Erythroblast (primary cell): ENCODE data around the gene DDX4.
A peak's percentile ranks its signal among the peaks of the same experiment; 100 is the strongest.
"Not testable (repeated sequence)": the region's sequence is repeated elsewhere in the genome, so short reads cannot be mapped to it uniquely, and the experiment has no call there.

Experiments used
- DNase-seq, 2 experiments: peaks; one replicate each; lab custom pipeline; 2025; lab: John Stamatoyannopoulos, UW
- GATA1 ChIP-seq: IDR thresholded peaks from 2 replicates; pipeline ENCODE4 v1.6.1; 2011; ENCODE audit warnings: low read depth, mild to moderate bottlenecking, control low read depth, low read length, moderate library complexity
- POLR2A ChIP-seq: IDR thresholded peaks from 2 replicates; pipeline ENCODE4 v1.6.1; 2011; ENCODE audit warnings: mild to moderate bottlenecking, low read length

Gene DDX4

DNA sequence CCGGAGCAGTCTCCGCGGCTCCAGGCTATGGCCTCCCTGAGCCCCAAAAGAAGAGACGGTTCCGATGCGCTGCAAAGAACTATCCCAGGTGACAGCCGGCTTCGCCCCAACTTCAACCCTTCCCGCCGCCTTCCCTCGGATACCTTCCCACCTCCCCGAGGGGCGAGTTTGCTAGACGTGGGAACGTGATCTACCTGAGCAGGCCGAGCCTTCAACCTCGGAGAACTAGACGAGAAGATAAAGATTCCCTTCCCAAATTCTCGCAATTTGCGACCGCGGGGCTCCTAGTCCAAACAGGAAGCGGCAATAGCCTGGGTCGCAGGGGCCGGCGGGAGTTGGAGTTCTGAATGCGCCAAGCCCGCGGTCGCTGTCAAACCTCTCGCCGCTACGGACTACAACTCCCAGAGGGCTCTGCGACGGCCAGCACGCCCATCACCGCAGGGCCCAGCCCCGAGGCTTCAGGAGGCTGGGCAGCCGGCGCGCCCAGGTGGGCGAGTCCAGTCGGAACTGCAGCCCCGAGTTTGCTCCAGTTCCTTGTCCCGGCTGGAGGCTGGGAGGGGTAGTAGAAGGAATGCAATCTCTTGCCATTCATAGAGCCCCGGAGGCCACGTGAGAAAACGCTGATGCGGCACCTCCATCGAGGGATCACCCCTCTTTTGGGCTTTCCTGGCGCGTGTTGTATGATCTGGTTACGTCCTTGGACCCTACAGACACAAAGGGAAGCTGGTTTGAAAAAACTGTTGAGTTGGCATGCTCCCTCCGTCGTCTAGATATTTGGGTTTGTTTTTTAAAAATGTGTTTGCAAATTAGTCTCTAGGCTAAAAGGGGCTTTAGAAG, 25.6 kb upstream of the DDX4 start, which contains the start of gene SLC38A9:
Gene SLC38A9 (minus strand): TSS at position 302 of the 837 bp plus-strand sequence. CDS start 14,366 bp downstream, outside the sequence.
- peak; percentile 93 to 96 for DNase-seq
- TF ChIP-seq GATA1: no peak
- TF ChIP-seq POLR2A: peak; percentile 42

GRCh38 chr5:55713871-55714270, 24.0 kb upstream of the DDX4 start:
- no peak for TF ChIP-seq POLR2A
- TF ChIP-seq GATA1: no peak
- no peak for DNase-seq

- TF ChIP-seq POLR2A (no peak), GATA1 (no peak)
- no peak for DNase-seq
Measured at GRCh38 chr5:55714339-55714738, 23.5 kb upstream of the DDX4 start.

DNA sequence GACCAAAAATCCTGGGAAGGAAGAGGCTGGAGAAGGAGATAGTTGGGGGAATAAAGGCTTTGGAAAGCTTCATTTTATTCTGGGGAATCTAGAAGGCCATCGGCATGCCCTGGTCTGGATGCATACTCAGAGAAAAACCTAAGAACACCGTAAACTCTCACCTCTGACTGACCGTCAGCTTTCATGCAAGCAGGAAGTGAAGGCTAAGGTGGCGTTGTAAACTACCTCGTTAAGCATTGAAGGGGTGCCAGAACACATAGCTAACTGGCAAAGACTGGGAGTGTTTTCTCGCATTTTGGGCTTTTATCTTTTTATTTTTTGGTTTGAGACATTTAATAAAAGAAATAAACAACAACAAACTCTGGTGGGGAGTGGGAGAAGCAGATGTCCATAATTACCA, 23.1 kb upstream of the DDX4 start:
- TF ChIP-seq POLR2A: no peak
- no peak for TF ChIP-seq GATA1
- DNase-seq: no peak

DNA sequence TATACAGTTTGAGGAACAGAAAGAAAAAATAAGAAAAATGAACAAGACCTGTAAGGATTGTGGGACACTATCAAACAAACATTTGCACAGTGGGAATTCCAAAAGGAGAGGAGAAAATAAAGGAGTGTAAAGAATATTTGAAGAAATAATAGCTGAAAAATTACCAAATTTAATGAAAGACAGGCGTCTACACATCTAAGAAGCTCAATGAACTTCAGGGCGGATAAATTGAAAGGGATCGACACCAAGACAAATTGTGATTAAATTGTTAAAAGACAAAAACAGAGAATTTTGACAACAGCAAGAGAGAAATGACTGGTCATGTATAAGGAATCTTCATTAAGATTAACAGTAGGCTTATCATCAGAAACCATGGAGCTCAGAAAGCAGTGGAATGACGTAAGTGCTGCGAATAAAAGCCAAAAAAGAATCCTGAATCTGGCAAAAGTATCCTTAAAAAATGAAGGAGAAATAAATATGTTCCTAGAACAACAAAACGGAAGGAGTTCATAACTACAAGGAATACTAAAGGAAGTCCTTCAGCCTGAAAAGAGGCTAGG, 22.3 kb upstream of the DDX4 start:
- DNase-seq: no peak
- no peak for TF ChIP-seq POLR2A
- TF ChIP-seq GATA1: no peak

DNA sequence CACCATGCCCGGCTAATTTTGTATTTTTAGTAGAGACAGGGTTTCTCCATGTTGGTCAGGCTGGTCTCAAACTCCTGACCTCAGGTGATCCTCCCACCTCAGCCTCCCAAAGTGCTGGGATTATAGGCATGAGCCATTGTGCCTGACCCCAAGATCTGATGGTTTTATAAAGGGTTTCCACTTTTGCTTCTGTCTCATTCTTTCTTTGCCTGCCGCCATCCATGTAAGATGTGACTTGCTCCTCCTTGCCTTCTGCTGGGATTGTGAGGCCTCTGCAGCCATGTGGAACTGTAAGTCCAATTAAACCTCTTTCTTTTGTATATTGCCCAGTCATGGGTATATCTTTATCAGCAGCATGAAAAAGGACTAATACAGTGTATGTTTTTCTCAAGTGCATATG, 18.8 kb upstream of the DDX4 start:
- DNase-seq: not testable (repeated sequence)

DNA sequence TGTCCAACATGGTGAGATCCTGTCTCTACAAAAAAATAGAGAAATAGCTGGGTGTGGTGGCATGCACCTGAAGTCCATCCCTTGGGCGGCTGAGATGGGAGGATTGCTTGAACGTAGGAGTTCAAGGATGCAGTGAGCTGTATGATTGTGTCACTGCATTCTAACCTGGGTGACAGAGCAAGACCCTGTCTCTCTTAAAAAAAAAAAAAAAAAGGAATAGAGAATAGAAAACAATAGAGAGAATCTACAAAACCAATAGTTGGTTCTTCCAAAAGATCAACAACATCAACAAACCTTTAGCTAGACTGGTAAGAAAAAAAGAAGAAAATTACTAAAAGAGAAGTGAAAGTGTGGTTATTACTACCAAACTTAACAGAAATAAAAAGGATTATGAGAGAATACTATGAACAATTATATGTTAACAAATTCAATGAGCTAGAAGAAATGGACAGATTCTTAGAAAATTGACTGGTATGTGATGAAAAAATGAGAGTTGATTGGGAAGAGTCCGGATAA, 17.6 kb upstream of the DDX4 start:
- no peak for DNase-seq
- TF ChIP-seq POLR2A: no peak

- no peak for DNase-seq
Measured at GRCh38 chr5:55724281-55724680, 13.6 kb upstream of the DDX4 start.

DNA sequence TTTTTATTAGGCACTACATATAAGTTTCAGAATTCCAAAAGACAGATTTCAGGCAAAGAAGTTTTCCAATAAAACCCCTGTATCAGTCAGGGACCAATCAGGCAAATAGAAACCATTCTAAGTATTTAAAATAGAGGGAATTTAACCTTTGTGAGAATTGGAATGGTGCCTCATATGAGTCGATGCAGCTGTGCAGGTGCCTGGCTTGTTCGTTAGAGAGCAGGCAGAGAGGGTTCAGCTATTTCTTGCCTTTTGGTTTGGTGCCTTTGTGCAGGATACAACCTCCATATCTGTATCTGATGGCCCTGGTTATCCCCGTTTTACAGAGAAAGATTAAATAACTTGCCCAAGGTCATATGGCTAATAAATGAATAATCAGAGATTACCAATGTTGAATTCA, 6.0 kb upstream of the DDX4 start:
- DNase-seq: no peak
- TF ChIP-seq GATA1 (no peak), POLR2A (no peak)

More at GRCh38 chr5:55724281-55724680, 13.6 kb upstream of the DDX4 start:
- TF ChIP-seq POLR2A: no peak

GRCh38 chr5:55732585-55732984, 5.3 kb upstream of the DDX4 start:
- TF ChIP-seq POLR2A (no peak), GATA1 (no peak)
- DNase-seq: no peak

DNA sequence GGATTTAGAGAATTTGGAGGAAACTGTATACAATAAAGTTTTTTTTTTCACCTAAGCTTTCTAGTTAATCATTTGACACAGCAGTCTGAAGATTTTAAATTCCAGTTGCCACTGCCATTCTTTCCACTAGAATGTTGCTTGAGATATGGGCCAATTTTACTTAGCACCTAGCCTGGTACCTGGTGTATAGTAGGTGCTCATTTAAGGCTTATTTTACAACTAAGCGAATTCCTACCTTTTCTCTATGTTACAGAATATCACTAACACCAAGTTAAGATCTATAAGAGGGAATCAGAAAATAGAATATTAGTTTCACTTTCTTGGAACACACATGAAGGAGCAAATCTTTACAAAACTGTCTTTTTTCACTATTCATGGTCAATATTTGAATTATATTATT, 3.2 kb upstream of the DDX4 start:
- no peak for TF ChIP-seq POLR2A
- TF ChIP-seq GATA1: no peak
- no peak for DNase-seq

DNA sequence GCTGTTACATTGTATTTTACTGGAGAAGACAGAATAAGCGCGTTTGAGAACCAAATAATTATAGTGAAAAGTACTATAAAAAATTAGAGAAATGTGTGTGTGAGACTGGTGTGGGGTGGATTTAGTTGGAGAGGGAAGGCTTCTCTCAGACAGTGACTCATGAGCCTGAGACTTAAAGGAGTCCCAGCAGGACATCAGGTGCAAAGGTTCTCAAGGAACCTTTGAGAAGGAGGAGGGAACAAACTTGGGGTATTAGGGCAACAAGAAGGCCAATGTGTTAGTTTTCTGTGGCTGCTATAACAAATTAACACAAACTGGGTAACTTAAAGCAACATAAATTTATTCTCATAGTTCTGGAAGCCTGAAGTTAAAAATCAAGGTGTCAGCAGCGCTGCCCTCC, 4.9 kb downstream of the DDX4 start:
- DNase-seq: no peak
- TF ChIP-seq GATA1 (no peak), POLR2A (no peak)

DNA sequence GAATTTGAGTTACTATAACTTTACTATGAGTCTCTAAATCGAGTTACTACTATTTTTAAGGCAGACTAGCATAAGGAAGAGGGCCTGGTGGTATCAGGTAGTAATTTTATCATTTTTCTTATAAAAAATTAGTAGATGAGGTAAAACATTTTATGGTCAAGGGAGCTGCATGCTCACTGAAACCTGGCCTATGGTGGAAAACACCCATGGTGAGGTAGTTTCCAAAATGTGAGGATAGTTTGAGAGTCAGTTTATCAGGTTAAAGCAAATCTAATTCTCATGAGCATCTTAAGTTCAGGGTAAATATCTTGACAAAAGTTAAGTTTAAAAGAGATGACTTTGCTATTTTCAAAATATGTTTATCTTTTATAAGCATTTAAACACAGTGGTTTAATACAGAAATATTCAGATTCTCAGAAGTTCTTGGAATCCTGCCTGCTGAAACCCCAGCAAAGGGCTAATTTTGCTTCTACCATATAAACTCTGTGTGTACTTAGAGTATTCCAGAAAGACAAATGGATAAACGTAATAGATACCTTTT, 10.0 kb downstream of the DDX4 start:
- no peak for DNase-seq
- TF ChIP-seq POLR2A (no peak), GATA1 (no peak)

GRCh38 chr5:55749387-55749786, 11.5 kb downstream of the DDX4 start:
- TF ChIP-seq GATA1: no peak
- no peak for TF ChIP-seq POLR2A

DNA sequence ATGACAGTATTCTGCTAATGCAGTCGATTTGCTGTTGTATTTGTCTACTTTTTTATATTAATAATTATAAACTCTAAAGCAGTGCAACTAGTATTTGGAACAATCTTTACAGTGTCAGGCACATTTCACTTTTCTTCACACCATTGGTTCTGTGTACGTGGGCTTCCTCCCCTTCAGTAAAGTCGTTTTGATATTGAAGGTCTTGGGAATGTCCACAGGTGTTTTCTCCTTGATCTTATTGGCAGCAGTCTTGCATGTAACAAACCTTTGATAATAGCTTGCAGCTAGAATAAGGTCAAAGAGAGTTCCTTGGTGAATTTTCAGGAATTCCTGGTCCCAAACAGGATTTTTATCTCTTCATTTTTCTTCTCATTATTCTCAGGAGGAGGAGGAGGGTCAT, 12.2 kb downstream of the DDX4 start:
- DNase-seq: no peak
- TF ChIP-seq POLR2A (no peak), GATA1 (no peak)

More at GRCh38 chr5:55749387-55749786, 11.5 kb downstream of the DDX4 start:
- DNase-seq: no peak
